Activated CD4-positive, CD25-positive, alpha-beta regulatory T cell treated with anti-CD3 and anti-CD28 coated beads, Interleukin-2, amount 50 U/mL, for 16 hours (primary cell): ENCODE data around the gene MAP4K4.
"Not testable (repeated sequence)": the region's sequence is repeated elsewhere in the genome, so short reads cannot be mapped to it uniquely, and the experiment has no call there.

Source experiments
- DNase-seq: peaks from one replicate; pipeline ENCODE4 v3.0.0-alpha.2; 2020; ENCODE audit warnings: low read depth, low spot score

MAP4K4 gene

GRCh38 chr2:101905746-101906336 lies 208.3 kb downstream of the MAP4K4 start:
- DNase-seq = no peak

GRCh38 chr2:101909760-101910159 lies 212.3 kb downstream of the MAP4K4 start:
- DNase-seq = no peak

GRCh38 chr2:101912545-101912944 lies 215.0 kb downstream of the MAP4K4 start:
- no peak for DNase-seq

- DNase-seq = no peak
Measured at GRCh38 chr2:101921319-101921952, 223.9 kb downstream of the MAP4K4 start.

- DNase-seq = no peak
Measured at GRCh38 chr2:101921953-101922325, 224.4 kb downstream of the MAP4K4 start.

GRCh38 chr2:101924311-101924710 lies 226.8 kb downstream of the MAP4K4 start:
- DNase-seq = not testable (repeated sequence)

- no peak for DNase-seq
Measured at GRCh38 chr2:101930019-101930418, 232.5 kb downstream of the MAP4K4 start.

GRCh38 chr2:101930847-101931246 lies 233.3 kb downstream of the MAP4K4 start:
- DNase-seq = no peak

- no peak for DNase-seq
Measured at GRCh38 chr2:101931402-101931801, 233.9 kb downstream of the MAP4K4 start.

- DNase-seq = not testable (repeated sequence)
Measured at GRCh38 chr2:101935764-101936163, 238.3 kb downstream of the MAP4K4 start.

- no peak for DNase-seq
Measured at GRCh38 chr2:101942851-101943250, 245.3 kb downstream of the MAP4K4 start.
